A549 (cell line): ENCODE results near the gene ZC3H12D. TPM values are rescaled to one million over a fixed set of nuclear protein-coding genes. Genes with fewer than 3 reads are reported as not detected.

Experiments
- ATAC-seq, 2 experiments: fragments of 200-7000 bp in 1 of 2; fragments of >200 bp in 1 of 2; cut with Nextera tagmentation in 1 of 2; cut with Tn5 transposase in 1 of 2; 3 replicates each; pipeline versions ENCODE4 v1.8.0 to v1.9.1; 2018 to 2020; ENCODE audit warnings: mild to moderate bottlenecking in 1 of 2, moderate library complexity in 1 of 2
- CTCF ChIA-PET: fragments of 300-600 bp; sonication (Branson Sonifier 250); formaldehyde crosslinking; extraction: SDS; loops from one replicate; lab custom pipeline; 2021; ENCODE audit warnings: antibody characterized with exemption, inconsistent platforms; lab: Yijun Ruan, JAX
- POLR2A ChIA-PET: fragments of 350-600 bp; formaldehyde crosslinking; extraction: SDS; loops from one replicate; lab custom pipeline; 2021; ENCODE audit warnings: antibody characterized with exemption, inconsistent platforms; lab: Yijun Ruan, JAX
- DNase-seq, 2 experiments: peaks; one replicate each; pipeline versions ENCODE4 v3.0.0 to v3.0.0-alpha.2; 2011 to 2016; ENCODE audit warnings: low read depth in 1 of 2, low spot score in 1 of 2
- FAIRE-seq: peaks from 2 replicates; lab custom pipeline; 2011; peaks lifted over from hg19 to GRCh38; lab: Jason Lieb, UNC
- H3K27ac ChIP-seq, 2 experiments: fragments of >200 bp; sonication (Bioruptor Twin); formaldehyde crosslinking; 3 replicates each; pipeline ENCODE4 v1.5.1; 2016 to 2017
- H3K4me1 ChIP-seq: fragments of >200 bp; sonication (Bioruptor Twin); formaldehyde crosslinking; 3 replicates; pipeline ENCODE4 v1.6.1; 2016
- H3K4me2 ChIP-seq: fragments of >200 bp; sonication (Bioruptor Twin); formaldehyde crosslinking; 3 replicates; pipeline ENCODE4 v1.6.1; 2016
- H3K4me3 ChIP-seq: fragments of >200 bp; sonication (Bioruptor Twin); formaldehyde crosslinking; 3 replicates; pipeline ENCODE4 v1.5.1; 2016
- H3K9me3 ChIP-seq: fragments of >200 bp; sonication (Bioruptor Twin); formaldehyde crosslinking; 3 replicates; pipeline ENCODE4 v1.6.1; 2016
- BCL3 ChIP-seq: fragments of >200 bp; sonication (Bioruptor Twin); formaldehyde crosslinking; IDR thresholded peaks from 3 replicates; pipeline ENCODE4 v1.6.1; 2016
- BHLHE40 ChIP-seq: IDR thresholded peaks from 2 replicates; pipeline ENCODE4 v1.6.1; 2012; ENCODE audit warnings: low read depth, low read length, inconsistent platforms
- CBX8 ChIP-seq: fragments of 200-600 bp; sonication (generic); IDR thresholded peaks from 2 replicates; pipeline ENCODE4 v1.6.1; 2016
- CHD2 ChIP-seq: fragments of 150-350 bp; IDR thresholded peaks from 2 replicates; pipeline ENCODE4 v1.6.1; 2014; ENCODE audit warnings: low read length; ENCODE audit not compliant: partially characterized antibody
- CTCF ChIP-seq: fragments of >200 bp; sonication (Bioruptor Twin); formaldehyde crosslinking; IDR thresholded peaks from 3 replicates; pipeline ENCODE4 v1.5.1; 2016
- EHMT2 ChIP-seq: fragments of 200-600 bp; sonication (generic); IDR thresholded peaks from 2 replicates; pipeline ENCODE4 v1.6.1; 2016; ENCODE audit warnings: antibody characterized with exemption, low read depth, mild to moderate bottlenecking, moderate library complexity
- EP300 ChIP-seq, 2 experiments: fragments of >200 bp; sonication (Bioruptor Twin); formaldehyde crosslinking; IDR thresholded peaks; 2 replicates in 1 of 2; 3 replicates in 1 of 2; pipeline ENCODE4 v1.6.1; 2016 to 2017
- ESRRA ChIP-seq: fragments of 150-350 bp; IDR thresholded peaks from 2 replicates; pipeline ENCODE4 v1.6.1; 2014; ENCODE audit warnings: mild to moderate bottlenecking, low read length, borderline replicate concordance
- FOSL2 ChIP-seq, 2 experiments: fragments of 450-650 bp in 1 of 2; fragments of >200 bp in 1 of 2; sonication (Bioruptor Twin) in 1 of 2; formaldehyde crosslinking; IDR thresholded peaks; 2 replicates each; pipeline versions ENCODE4 v1.5.0 to v1.6.1; 2016 to 2020; ENCODE audit warnings: mild to moderate bottlenecking in 1 of 2, moderate library complexity in 1 of 2
- GATA3 ChIP-seq: IDR thresholded peaks from 2 replicates; pipeline ENCODE4 v1.6.1; 2012; ENCODE audit warnings: borderline replicate concordance
- HOXB13 ChIP-seq: fragments of 250-450 bp; sonication (Bioruptor Pico); IDR thresholded peaks from 2 replicates; pipeline ENCODE4 v1.5.0; 2020; ENCODE audit warnings: low read depth, mild to moderate bottlenecking, moderate library complexity
- HOXB5 ChIP-seq: fragments of 250-450 bp; sonication (Bioruptor Pico); IDR thresholded peaks from 2 replicates; pipeline ENCODE4 v1.5.0; 2020; ENCODE audit warnings: mild to moderate bottlenecking, moderate library complexity
- JUN ChIP-seq, 2 experiments: fragments of >200 bp; sonication (Bioruptor Twin); formaldehyde crosslinking; IDR thresholded peaks; 2 replicates in 1 of 2; 3 replicates in 1 of 2; pipeline ENCODE4 v1.6.1; 2016 to 2017
- JUNB ChIP-seq: fragments of >200 bp; sonication (Bioruptor Twin); formaldehyde crosslinking; IDR thresholded peaks from 2 replicates; pipeline ENCODE4 v1.6.1; 2016
- PBX3 ChIP-seq: IDR thresholded peaks from 2 replicates; pipeline ENCODE4 v1.6.1; 2012
- PHF8 ChIP-seq: fragments of 200-600 bp; sonication (generic); IDR thresholded peaks from 2 replicates; pipeline ENCODE4 v1.6.1; 2016; ENCODE audit warnings: low read depth, mild to moderate bottlenecking, antibody characterized with exemption, moderate library complexity, borderline replicate concordance
- RNF2 ChIP-seq: fragments of 200-600 bp; sonication (generic); IDR thresholded peaks from 2 replicates; pipeline ENCODE4 v1.6.1; 2016; ENCODE audit warnings: low read depth, mild to moderate bottlenecking, antibody characterized with exemption, moderate library complexity, borderline replicate concordance
- TFCP2L1 ChIP-seq: fragments of 250-450 bp; sonication (Bioruptor Pico); IDR thresholded peaks from 2 replicates; pipeline ENCODE4 v1.5.0; 2021; ENCODE audit warnings: mild to moderate bottlenecking
- USF2 ChIP-seq: fragments of 450-650 bp; IDR thresholded peaks from 2 replicates; pipeline ENCODE4 v1.6.1; 2014; ENCODE audit warnings: antibody characterized with exemption
- ZC3H11A ChIP-seq: fragments of 450-650 bp; IDR thresholded peaks from 2 replicates; pipeline ENCODE4 v1.6.1; 2014; ENCODE audit warnings: antibody characterized with exemption, mild to moderate bottlenecking
- WGBS: methylation state at CpG from one replicate; pipeline ENCODE4 v1.1.6; 2017; ENCODE audit errors: missing lambda C conversion rate; 5-methylcytosine and 5-hydroxymethylcytosine counted together
- polyA plus RNA-seq, 4 experiments: library from polyadenylated mRNA; depleted of rRNA in 3 of 4; stranded (reverse); fragments of >200 nt; fragmentation: RNase III in 1 of 4; extraction: RNeasy Plus Mini Kit Qiagen cat#74134 plus additional on column Dnase treatment in 1 of 4; gene quantifications; 2 replicates in 3 of 4; 3 replicates in 1 of 4; pipeline ENCODE4 v1.2.3, GENCODE V29; 2011 to 2017

The ZC3H12D gene
- polyA plus RNA-seq, 2 of the 4 experiments (the other 2 are of a cell fraction): 0.04 to 0.12 TPM

GRCh38 chr6:149499066-149499465, 14.3 kb upstream of the ZC3H12D start:
- peaks cover 14% of the 10 kb centered on the region for H3K4me1 ChIP-seq
- TF ChIP-seq CTCF (no peak), HOXB13 (CRISPR knock-in tag) (no peak), EHMT2 (no peak), FOSL2 (IDR thresholded peaks at IDR 0.05) (no peak), FOSL2 (CRISPR knock-in tag; IDR thresholded peaks at IDR 0.05) (peak; percentile 6; the same call in 1 of the 2 replicates)
- TF ChIP-seq, all 56 proteins: peak for 1
- POLR2A ChIA-PET: no interaction called here
- WGBS: 62% methylated on average over 3 of the region's 3 CpGs
- CTCF ChIA-PET: no interaction called here
- ATAC-seq: no peak
- no peak overlapping the region for H3K4me3 ChIP-seq
- DNase-seq: no peak
- FAIRE-seq: no peak
- no peak overlapping the region for H3K4me2 ChIP-seq
- H3K9me3 ChIP-seq: no peaks in the 10 kb centered on the region
- H3K27ac ChIP-seq: no peak overlapping the region

GRCh38 chr6:149497365-149497764, 12.6 kb upstream of the ZC3H12D start:
- ChIA-PET CTCF (no interaction called here), POLR2A (no interaction called here)
- 98% methylated on average over 2 of the region's 2 CpGs for WGBS
- no peaks in the 10 kb centered on the region for H3K9me3 ChIP-seq
- H3K4me1 ChIP-seq: peaks cover 14% of the 10 kb centered on the region
- ATAC-seq (no peak), DNase-seq (no peak), FAIRE-seq (no peak)
- no peak overlapping the region for H3K4me3 ChIP-seq
- no peak for TF ChIP-seq RNF2
- TF ChIP-seq USF2: no peak
- TF ChIP-seq PHF8: no peak
- no peak for TF ChIP-seq HOXB5 (CRISPR knock-in tag)
- TF ChIP-seq PBX3: no peak
- TF ChIP-seq FOSL2 (IDR thresholded peaks at IDR 0.05): no peak
- no peak for TF ChIP-seq FOSL2 (CRISPR knock-in tag; IDR thresholded peaks at IDR 0.05)
- TF ChIP-seq EP300 (IDR thresholded peaks at IDR 0.05): no peak
- no peak for TF ChIP-seq CBX8
- no peak for TF ChIP-seq TFCP2L1 (CRISPR knock-in tag)
- TF ChIP-seq BHLHE40: no peak
- no peak for TF ChIP-seq ZC3H11A
- TF ChIP-seq HOXB13 (CRISPR knock-in tag): no peak
- no peak for TF ChIP-seq GATA3
- TF ChIP-seq JUN (IDR thresholded peaks at IDR 0.05): no peak
- no peak for TF ChIP-seq BCL3
- no peak for TF ChIP-seq JUNB
- no peak for TF ChIP-seq CHD2
- no peak for TF ChIP-seq ESRRA
- no peak overlapping the region; the same call in 2 of the 3 replicates for H3K4me2 ChIP-seq
- H3K27ac ChIP-seq: peak overlapping the region in 1 of 2 experiments; percentile 4; a peak in 1 of 6 replicates
